Measurements from ENCODE around the gene C11orf65.

The C11orf65 gene, protein sequence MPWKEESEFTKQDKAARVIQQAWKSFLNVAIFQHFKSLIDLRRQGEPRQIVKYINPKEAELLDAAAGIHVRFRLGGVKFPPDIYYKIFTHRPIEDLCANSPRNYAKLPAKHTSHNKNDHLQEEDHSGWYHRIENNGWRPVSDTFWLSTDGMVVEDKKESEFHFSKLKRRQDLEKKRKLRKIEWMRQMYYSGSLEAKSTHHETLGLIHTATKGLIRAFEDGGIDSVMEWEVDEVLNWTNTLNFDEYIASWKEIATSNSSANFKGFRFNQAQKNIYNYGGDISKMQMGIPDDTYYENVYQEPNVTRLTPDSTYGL

GRCh38 chr11:108467091-108467823, at the start of gene C11orf65:
TSS of gene C11orf65 (minus strand) at chr11:108467529. CDS start at chr11:108461559, 5,970 bp downstream.
- H3K4me3 ChIP-seq (ENCODE audit: low read depth, low read length), result peak within 1 kb of the TSS; percentile 77

DNA sequence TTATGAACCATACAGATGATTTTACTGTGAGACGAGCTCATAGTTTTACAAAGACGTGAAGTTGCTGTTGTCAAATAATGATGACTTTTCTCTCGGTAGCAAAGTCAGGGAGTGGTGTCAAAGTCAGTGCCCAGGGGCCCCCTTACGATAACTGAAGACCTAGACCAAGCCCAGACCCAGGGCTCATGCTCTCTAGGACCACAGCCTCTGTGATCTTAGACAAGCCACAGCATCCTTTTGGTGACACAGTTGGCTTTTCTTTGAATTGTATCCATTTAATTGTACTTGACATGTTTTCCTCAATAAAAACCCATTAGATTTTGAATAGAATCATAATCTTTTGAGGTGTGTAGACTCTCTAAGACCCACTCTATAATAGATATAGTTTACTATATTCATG, 48.8 kb upstream of the C11orf65 start:
- TF ChIP-seq, protein P1, sequence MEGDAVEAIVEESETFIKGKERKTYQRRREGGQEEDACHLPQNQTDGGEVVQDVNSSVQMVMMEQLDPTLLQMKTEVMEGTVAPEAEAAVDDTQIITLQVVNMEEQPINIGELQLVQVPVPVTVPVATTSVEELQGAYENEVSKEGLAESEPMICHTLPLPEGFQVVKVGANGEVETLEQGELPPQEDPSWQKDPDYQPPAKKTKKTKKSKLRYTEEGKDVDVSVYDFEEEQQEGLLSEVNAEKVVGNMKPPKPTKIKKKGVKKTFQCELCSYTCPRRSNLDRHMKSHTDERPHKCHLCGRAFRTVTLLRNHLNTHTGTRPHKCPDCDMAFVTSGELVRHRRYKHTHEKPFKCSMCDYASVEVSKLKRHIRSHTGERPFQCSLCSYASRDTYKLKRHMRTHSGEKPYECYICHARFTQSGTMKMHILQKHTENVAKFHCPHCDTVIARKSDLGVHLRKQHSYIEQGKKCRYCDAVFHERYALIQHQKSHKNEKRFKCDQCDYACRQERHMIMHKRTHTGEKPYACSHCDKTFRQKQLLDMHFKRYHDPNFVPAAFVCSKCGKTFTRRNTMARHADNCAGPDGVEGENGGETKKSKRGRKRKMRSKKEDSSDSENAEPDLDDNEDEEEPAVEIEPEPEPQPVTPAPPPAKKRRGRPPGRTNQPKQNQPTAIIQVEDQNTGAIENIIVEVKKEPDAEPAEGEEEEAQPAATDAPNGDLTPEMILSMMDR (IDR thresholded peaks at IDR 0.05; ENCODE audit: control insufficient read depth, extremely low read depth, insufficient read depth), result no peak
- H3K4me3 ChIP-seq (ENCODE audit: low read depth, low read length), result no peak overlapping the region
- no peak for DNase-seq (ENCODE audit: low read depth)

More at GRCh38 chr11:108467091-108467823, at the start of gene C11orf65:
- TF ChIP-seq, protein P1 (IDR thresholded peaks at IDR 0.05; ENCODE audit: control insufficient read depth, extremely low read depth, insufficient read depth), result no peak
- peak; percentile 91 for DNase-seq (ENCODE audit: low read depth)

GRCh38 chr11:108512708-108513107, 45.4 kb upstream of the C11orf65 start:
- no peak for DNase-seq (ENCODE audit: low read depth)
- H3K4me3 ChIP-seq (ENCODE audit: low read depth, low read length), result no peak overlapping the region
- TF ChIP-seq, protein P1 (IDR thresholded peaks at IDR 0.05; ENCODE audit: control insufficient read depth, extremely low read depth, insufficient read depth), result no peak

DNA sequence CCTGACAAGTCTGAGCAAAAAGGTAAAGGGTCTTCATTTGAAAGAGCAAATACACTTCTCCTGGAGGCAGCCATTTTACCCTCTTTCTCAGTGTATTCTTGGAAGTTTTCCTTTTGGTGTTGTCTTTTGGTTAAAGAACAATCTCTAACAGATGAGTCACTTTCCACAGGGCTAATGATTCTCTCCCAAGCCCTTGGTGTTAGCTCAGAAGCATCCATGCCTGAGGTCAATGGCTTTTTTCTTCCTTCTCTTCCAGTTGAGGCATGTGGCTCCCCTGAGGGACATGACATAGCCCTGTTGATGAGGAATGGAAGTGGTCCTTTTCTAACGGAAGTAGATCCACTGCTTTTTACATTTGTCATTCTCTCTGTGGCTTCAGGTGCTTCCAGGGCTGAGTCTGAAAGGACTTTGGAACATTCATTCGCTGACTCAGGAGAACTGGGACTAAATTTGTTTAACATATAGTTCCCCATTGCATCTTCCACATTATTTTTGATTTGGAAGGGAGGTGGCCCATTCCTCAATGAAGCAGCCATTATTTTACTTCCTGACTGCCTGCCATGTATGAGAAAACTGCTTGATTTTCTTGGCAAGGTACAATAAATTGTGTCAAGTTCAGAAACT, 44.6 kb upstream of the C11orf65 start:
- TF ChIP-seq, protein P1 (IDR thresholded peaks at IDR 0.05; ENCODE audit: control insufficient read depth, extremely low read depth, insufficient read depth), result no peak
- no peak for DNase-seq (ENCODE audit: low read depth)
- H3K4me3 ChIP-seq (ENCODE audit: low read depth, low read length), result no peak overlapping the region

- no peak overlapping the region for H3K4me3 ChIP-seq (ENCODE audit: low read depth, low read length)
- TF ChIP-seq, protein P1 (IDR thresholded peaks at IDR 0.05; ENCODE audit: control insufficient read depth, extremely low read depth, insufficient read depth), result no peak
- DNase-seq (ENCODE audit: low read depth), result no peak
Measured at GRCh38 chr11:108508653-108509593, 41.6 kb upstream of the C11orf65 start.

DNA sequence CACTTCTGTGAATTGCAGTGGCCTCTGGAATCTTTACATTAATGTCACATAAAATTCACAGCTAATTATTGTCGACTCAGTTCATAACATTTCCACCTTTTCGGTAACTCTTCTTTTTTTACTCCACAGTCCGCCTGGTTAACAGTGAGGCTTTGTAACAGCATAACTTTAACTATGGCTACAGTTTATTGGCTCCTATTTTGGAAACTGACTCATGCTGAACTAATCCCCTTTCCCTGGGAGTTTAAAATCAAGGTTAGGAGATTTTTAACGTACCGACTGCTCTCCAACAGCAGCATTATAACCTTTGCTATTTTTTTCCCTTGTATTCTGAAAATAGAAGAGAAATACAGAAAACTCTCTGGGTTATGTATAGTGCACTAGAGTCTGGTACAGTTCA, 34.1 kb upstream of the C11orf65 start:
- no peak overlapping the region for H3K4me3 ChIP-seq (ENCODE audit: low read depth, low read length)
- no peak for DNase-seq (ENCODE audit: low read depth)
- TF ChIP-seq, protein P1 (IDR thresholded peaks at IDR 0.05; ENCODE audit: control insufficient read depth, extremely low read depth, insufficient read depth), result no peak

Data from LNCaP clone FGC (cell line).